ENCODE data around the gene SFT2D1. TPM values are rescaled to one million over a fixed set of nuclear protein-coding genes. Genes with fewer than 3 reads are reported as not detected.

The SFT2D1 gene
- total RNA-seq, 2 experiments from 2014 or later, result 39.0 to 42.6 TPM

- Mint-ChIP-seq H3K9me3 (no peaks in the 10 kb centered on the region), H3K36me3 (ENCODE audit: low read depth) (no peaks in the 10 kb centered on the region), H3K4me1 (ENCODE audit: low read depth) (peaks cover 9% of the 10 kb centered on the region), H3K27ac (no peak overlapping the region), H3K27me3 (no peaks in the 10 kb centered on the region), H3K4me3 (no peak overlapping the region)
- peak; percentile 58 for ATAC-seq
- DNase-seq, result no peak
- intact Hi-C loops (cut with micrococcal nuclease), result no loop called here
- POLR2A ChIA-PET, result no interaction called here
- CTCF ChIA-PET, result interaction anchor here (7.5 kb wide), 1 partner anchor 25 kb away, joined by 70 read pairs; no protein-coding TSS in a partner anchor
- TF ChIP-seq CTCF (IDR thresholded peaks at IDR 0.05), result no peak
These were observed 32.7 kb upstream of the SFT2D1 start for GRCh38 chr6:166375013-166375412.

- Mint-ChIP-seq H3K4me3 (no peak overlapping the region), H3K4me1 (ENCODE audit: low read depth) (peaks cover 5% of the 10 kb centered on the region), H3K27ac (no peak overlapping the region), H3K9me3 (no peaks in the 10 kb centered on the region), H3K36me3 (ENCODE audit: low read depth) (peaks cover 4% of the 10 kb centered on the region), H3K27me3 (no peaks in the 10 kb centered on the region)
- no peak for TF ChIP-seq CTCF (IDR thresholded peaks at IDR 0.05)
- intact Hi-C loops (cut with micrococcal nuclease), result no loop called here
- DNase-seq (no peak), ATAC-seq (no peak)
- CTCF ChIA-PET, result interaction anchor here (1.3 kb wide), 1 partner anchor 10 kb away, joined by 8 read pairs; no protein-coding TSS in a partner anchor
- POLR2A ChIA-PET, result no interaction called here
These were observed 28.1 kb upstream of the SFT2D1 start for GRCh38 chr6:166370489-166370888.

- Mint-ChIP-seq H3K36me3 (ENCODE audit: low read depth) (peaks cover 4% of the 10 kb centered on the region), H3K4me3 (no peak overlapping the region), H3K27ac (no peak overlapping the region), H3K27me3 (no peaks in the 10 kb centered on the region), H3K9me3 (no peaks in the 10 kb centered on the region), H3K4me1 (ENCODE audit: low read depth) (no peaks in the 10 kb centered on the region)
- POLR2A ChIA-PET, result no interaction called here
- intact Hi-C loops (cut with micrococcal nuclease), result no loop called here
- ATAC-seq (no peak), DNase-seq (no peak)
- TF ChIP-seq CTCF (IDR thresholded peaks at IDR 0.05), result no peak
- CTCF ChIA-PET, result no interaction called here
These were observed 27.4 kb upstream of the SFT2D1 start for GRCh38 chr6:166369782-166370181.

- peaks cover 6% of the 10 kb centered on the region for H3K36me3 Mint-ChIP-seq (ENCODE audit: low read depth)
- intact Hi-C loops (cut with micrococcal nuclease), result no loop called here
- CTCF ChIA-PET, result interaction anchor here (0.8 to 1.7 kb wide), 5 partner anchors 9 to 54 kb away, joined by 3 to 10 read pairs (median 3); no protein-coding TSS in a partner anchor
- no peaks in the 10 kb centered on the region for H3K27me3 Mint-ChIP-seq
- no peak overlapping the region for H3K27ac Mint-ChIP-seq
- no peak for ATAC-seq
- DNase-seq, result no peak
- no peaks in the 10 kb centered on the region for H3K4me1 Mint-ChIP-seq (ENCODE audit: low read depth)
- POLR2A ChIA-PET, result no interaction called here
- no peak for TF ChIP-seq CTCF (IDR thresholded peaks at IDR 0.05)
- H3K9me3 Mint-ChIP-seq, result no peaks in the 10 kb centered on the region
- no peak overlapping the region for H3K4me3 Mint-ChIP-seq
These were observed 24.6 kb upstream of the SFT2D1 start for GRCh38 chr6:166366921-166367320.

- CTCF ChIA-PET, result interaction anchor here (0.6 to 1.7 kb wide), 3 partner anchors 12 to 90 kb away, joined by 3 to 10 read pairs (median 4); no protein-coding TSS in a partner anchor
- peaks cover 6% of the 10 kb centered on the region for H3K36me3 Mint-ChIP-seq (ENCODE audit: low read depth)
- H3K4me3 Mint-ChIP-seq, result no peak overlapping the region
These were observed 23.5 kb upstream of the SFT2D1 start for GRCh38 chr6:166365806-166366205.

More at GRCh38 chr6:166365806-166366205, 23.5 kb upstream of the SFT2D1 start:
- H3K27ac Mint-ChIP-seq, result no peak overlapping the region
- H3K4me1 Mint-ChIP-seq (ENCODE audit: low read depth), result no peaks in the 10 kb centered on the region
- no peak for TF ChIP-seq CTCF (IDR thresholded peaks at IDR 0.05)
- no peaks in the 10 kb centered on the region for H3K9me3 Mint-ChIP-seq
- no peaks in the 10 kb centered on the region for H3K27me3 Mint-ChIP-seq
- intact Hi-C loops (cut with micrococcal nuclease), result no loop called here
- POLR2A ChIA-PET, result no interaction called here
- DNase-seq, result no peak
- no peak for ATAC-seq
